ENCODE measurements around the gene USPL1.

Gene USPL1

GRCh38 chr13:30665638-30666037, 47.9 kb downstream of the USPL1 start:
- Histone ChIP-seq H3K27ac (ENCODE audit: low read length) (no peak overlapping the region), H3K4me1 (ENCODE audit: control insufficient read depth, low read depth, low read length) (no peaks in the 10 kb centered on the region), H3K9me3 (ENCODE audit: control insufficient read depth, low read depth, low read length) (no peaks in the 10 kb centered on the region), H3K4me3 (ENCODE audit: low read length) (no peak overlapping the region), H3K9ac (ENCODE audit: low read length) (no peak overlapping the region), H3K27me3 (ENCODE audit: control insufficient read depth, insufficient read depth, low read length) (no peaks in the 10 kb centered on the region), H3K36me3 (ENCODE audit: control insufficient read depth, low read depth, low read length) (no peaks in the 10 kb centered on the region)

DNA sequence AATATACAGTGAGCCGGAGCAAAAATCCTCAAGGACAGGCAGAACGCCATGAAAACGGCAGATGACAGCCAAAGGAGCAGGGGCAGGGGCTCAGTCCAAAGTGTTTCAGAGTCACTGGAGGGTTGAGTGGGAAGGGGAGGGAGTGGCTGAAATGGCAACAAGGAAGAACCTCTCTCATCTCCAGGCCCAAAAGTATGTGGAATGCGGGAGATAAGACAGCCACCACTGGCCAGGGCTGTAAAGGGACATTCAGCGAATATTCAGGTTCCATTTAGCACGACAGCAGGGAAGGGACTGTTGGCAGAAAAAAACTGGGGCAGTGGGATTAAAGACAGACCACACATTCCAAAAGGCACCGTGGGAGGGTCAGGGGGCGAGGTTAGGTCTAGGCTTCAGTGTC, 48.4 kb downstream of the USPL1 start:
- no peak overlapping the region for H3K27ac ChIP-seq (ENCODE audit: low read length)
- no peaks in the 10 kb centered on the region for H3K27me3 ChIP-seq (ENCODE audit: control insufficient read depth, insufficient read depth, low read length)
- H3K9me3 ChIP-seq (ENCODE audit: control insufficient read depth, low read depth, low read length), result no peaks in the 10 kb centered on the region
- no peak overlapping the region for H3K4me3 ChIP-seq (ENCODE audit: low read length)
- no peak overlapping the region for H3K9ac ChIP-seq (ENCODE audit: low read length)
- no peaks in the 10 kb centered on the region for H3K4me1 ChIP-seq (ENCODE audit: control insufficient read depth, low read depth, low read length)
- no peaks in the 10 kb centered on the region for H3K36me3 ChIP-seq (ENCODE audit: control insufficient read depth, low read depth, low read length)

DNA sequence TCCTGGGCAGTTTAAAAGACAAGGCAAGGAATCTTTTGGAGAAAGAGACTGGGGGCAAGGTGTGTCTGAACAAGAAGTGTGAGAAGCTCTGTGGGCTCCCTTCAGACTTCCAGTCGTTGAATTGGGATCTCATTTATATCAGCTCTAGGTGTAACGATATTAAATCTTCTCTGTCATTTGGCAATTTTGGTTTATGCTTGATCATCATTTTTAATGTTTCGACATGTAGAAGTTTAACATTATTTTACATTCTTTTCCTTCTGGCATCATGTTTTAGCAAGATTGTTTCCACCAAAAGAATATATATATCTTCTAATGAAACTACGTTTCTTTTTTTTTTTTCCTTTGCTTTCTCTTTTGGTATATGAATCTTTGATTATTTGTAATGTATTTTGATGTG, 49.3 kb downstream of the USPL1 start:
- Histone ChIP-seq H3K4me3 (ENCODE audit: low read length) (no peak overlapping the region), H3K27ac (ENCODE audit: low read length) (no peak overlapping the region), H3K4me1 (ENCODE audit: control insufficient read depth, low read depth, low read length) (no peaks in the 10 kb centered on the region), H3K9me3 (ENCODE audit: control insufficient read depth, low read depth, low read length) (no peaks in the 10 kb centered on the region), H3K36me3 (ENCODE audit: control insufficient read depth, low read depth, low read length) (no peaks in the 10 kb centered on the region), H3K9ac (ENCODE audit: low read length) (no peak overlapping the region), H3K27me3 (ENCODE audit: control insufficient read depth, insufficient read depth, low read length) (no peaks in the 10 kb centered on the region)

GRCh38 chr13:30668312-30668711, 50.6 kb downstream of the USPL1 start:
- Histone ChIP-seq H3K36me3 (ENCODE audit: control insufficient read depth, low read depth, low read length) (no peaks in the 10 kb centered on the region), H3K9ac (ENCODE audit: low read length) (no peak overlapping the region), H3K9me3 (ENCODE audit: control insufficient read depth, low read depth, low read length) (no peaks in the 10 kb centered on the region), H3K27me3 (ENCODE audit: control insufficient read depth, insufficient read depth, low read length) (no peaks in the 10 kb centered on the region), H3K4me1 (ENCODE audit: control insufficient read depth, low read depth, low read length) (peaks cover 2% of the 10 kb centered on the region), H3K4me3 (ENCODE audit: low read length) (no peak overlapping the region), H3K27ac (ENCODE audit: low read length) (no peak overlapping the region)

GRCh38 chr13:30671271-30671815, 53.6 kb downstream of the USPL1 start:
- Histone ChIP-seq H3K27me3 (ENCODE audit: control insufficient read depth, insufficient read depth, low read length) (peaks cover 11% of the 10 kb centered on the region), H3K4me3 (ENCODE audit: low read length) (no peak overlapping the region), H3K27ac (ENCODE audit: low read length) (no peak overlapping the region), H3K9me3 (ENCODE audit: control insufficient read depth, low read depth, low read length) (no peaks in the 10 kb centered on the region), H3K36me3 (ENCODE audit: control insufficient read depth, low read depth, low read length) (no peaks in the 10 kb centered on the region), H3K9ac (ENCODE audit: low read length) (no peak overlapping the region), H3K4me1 (ENCODE audit: control insufficient read depth, low read depth, low read length) (peaks cover 4% of the 10 kb centered on the region)

DNA sequence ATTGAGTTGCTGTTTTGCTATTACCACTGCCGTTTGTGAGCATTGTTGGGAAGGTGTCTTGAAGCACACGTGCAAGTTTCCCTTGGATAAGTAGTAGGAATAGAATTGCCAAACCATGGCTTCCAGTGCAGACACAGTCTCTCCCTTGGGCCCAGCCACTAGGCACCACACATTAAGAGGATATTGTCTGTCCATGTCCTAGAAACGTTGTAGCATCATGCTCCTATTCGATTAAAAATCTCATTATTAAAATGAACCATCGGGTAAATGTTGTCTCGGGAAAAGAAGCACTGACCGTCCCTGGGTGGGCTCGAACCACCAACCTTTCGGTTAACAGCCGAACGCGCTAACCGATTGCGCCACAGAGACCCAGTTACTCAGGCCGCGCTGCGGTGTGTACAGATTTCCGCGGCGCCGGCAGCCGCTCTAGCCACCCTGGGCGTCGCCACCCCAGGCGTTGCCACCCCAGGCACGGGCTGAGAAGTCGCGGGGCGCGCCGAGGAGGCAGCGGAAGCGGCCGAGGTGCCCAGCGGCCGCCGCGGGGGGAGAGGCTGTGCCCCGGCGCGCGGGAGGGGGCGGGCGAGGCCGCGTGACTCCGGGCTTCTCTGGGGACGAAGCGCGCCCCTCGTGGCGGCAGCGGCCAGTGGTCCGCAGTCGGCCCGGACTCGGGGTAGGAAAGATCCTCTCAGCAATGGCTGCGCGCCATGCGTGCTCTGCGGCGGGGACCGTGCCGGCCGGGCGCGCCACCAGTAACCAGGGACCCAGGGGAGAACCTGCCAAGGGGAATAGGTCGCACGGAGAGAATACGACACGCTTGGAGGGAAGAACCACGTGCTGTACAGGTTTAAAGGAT, 56.2 kb downstream of the USPL1 start:
- no peaks in the 10 kb centered on the region for H3K36me3 ChIP-seq (ENCODE audit: control insufficient read depth, low read depth, low read length)
- H3K4me1 ChIP-seq (ENCODE audit: control insufficient read depth, low read depth, low read length), result peaks cover 4% of the 10 kb centered on the region
- peaks cover 11% of the 10 kb centered on the region for H3K27me3 ChIP-seq (ENCODE audit: control insufficient read depth, insufficient read depth, low read length)
- no peak overlapping the region for H3K27ac ChIP-seq (ENCODE audit: low read length)
- peak overlapping the region; percentile 67 for H3K4me3 ChIP-seq (ENCODE audit: low read length)
- no peaks in the 10 kb centered on the region for H3K9me3 ChIP-seq (ENCODE audit: control insufficient read depth, low read depth, low read length)
- H3K9ac ChIP-seq (ENCODE audit: low read length), result peak overlapping the region; percentile 59

DNA sequence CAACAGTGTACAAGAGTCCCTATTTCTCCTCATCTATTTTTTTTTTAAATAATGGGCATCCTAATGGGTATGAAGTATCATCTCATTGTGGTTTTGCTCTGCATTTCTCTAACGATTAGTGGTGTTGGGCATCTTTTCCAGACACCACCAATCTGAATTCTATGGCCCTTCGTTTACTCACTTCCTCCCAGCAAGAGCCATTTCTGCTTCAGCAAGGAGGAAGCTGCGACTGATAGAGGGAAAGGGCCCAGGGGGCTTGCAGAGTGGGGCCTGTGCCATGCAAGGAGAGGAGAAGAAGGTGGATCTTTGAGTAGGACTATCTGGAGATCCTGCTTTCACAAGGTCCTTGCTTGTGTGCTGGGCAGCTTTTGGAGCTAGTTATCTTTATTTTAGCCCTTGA, 58.0 kb downstream of the USPL1 start:
- H3K4me3 ChIP-seq (ENCODE audit: low read length), result no peak overlapping the region
- H3K9ac ChIP-seq (ENCODE audit: low read length), result no peak overlapping the region
- no peaks in the 10 kb centered on the region for H3K36me3 ChIP-seq (ENCODE audit: control insufficient read depth, low read depth, low read length)
- H3K27me3 ChIP-seq (ENCODE audit: control insufficient read depth, insufficient read depth, low read length), result peaks cover 11% of the 10 kb centered on the region
- H3K4me1 ChIP-seq (ENCODE audit: control insufficient read depth, low read depth, low read length), result peaks cover 4% of the 10 kb centered on the region
- H3K9me3 ChIP-seq (ENCODE audit: control insufficient read depth, low read depth, low read length), result no peaks in the 10 kb centered on the region
- no peak overlapping the region for H3K27ac ChIP-seq (ENCODE audit: low read length)

GRCh38 chr13:30676672-30677071, 59.0 kb downstream of the USPL1 start:
- Histone ChIP-seq H3K9me3 (ENCODE audit: control insufficient read depth, low read depth, low read length) (no peaks in the 10 kb centered on the region), H3K27me3 (ENCODE audit: control insufficient read depth, insufficient read depth, low read length) (peaks cover 11% of the 10 kb centered on the region), H3K4me1 (ENCODE audit: control insufficient read depth, low read depth, low read length) (peaks cover 4% of the 10 kb centered on the region), H3K4me3 (ENCODE audit: low read length) (no peak overlapping the region), H3K9ac (ENCODE audit: low read length) (no peak overlapping the region), H3K27ac (ENCODE audit: low read length) (no peak overlapping the region), H3K36me3 (ENCODE audit: control insufficient read depth, low read depth, low read length) (no peaks in the 10 kb centered on the region)

DNA sequence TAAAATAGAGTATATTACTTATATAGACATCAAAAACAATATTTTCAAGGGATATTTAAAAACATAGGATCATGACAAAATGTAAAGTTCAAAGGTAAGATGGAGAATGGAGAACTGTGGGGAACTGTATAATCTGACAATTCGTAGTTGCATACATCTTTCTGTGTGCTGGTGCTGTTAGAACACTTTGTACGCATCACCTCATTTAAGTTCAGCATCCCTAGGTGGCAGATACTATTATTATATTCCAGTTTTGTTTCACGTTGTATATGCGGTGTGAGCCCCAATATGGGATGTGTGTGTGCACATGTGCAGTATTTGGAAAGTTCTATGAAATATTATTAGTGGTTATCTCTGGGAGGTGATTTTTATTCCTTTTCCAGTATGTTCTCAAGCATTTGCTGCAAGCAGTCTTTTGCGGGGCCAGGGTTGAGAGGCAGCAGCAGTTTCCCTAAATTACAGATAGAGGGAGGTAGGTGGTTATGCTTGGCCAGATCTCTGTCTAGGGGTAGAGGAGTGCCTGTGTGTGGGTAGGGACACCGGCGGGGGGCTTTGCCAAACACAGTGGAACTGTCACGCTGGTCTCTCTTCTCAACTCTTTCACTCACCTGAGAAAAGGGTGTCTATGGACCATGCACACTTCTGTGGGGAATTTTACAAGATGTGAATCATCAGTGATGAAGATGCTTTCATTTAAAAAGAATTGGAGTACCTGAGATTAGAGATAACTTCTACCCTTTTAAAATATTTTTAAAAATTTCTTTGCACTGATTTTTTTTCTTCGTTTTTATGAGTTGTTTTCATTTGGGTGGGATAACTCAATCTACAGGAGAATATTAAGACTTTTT, 62.0 kb downstream of the USPL1 start:
- H3K9me3 ChIP-seq (ENCODE audit: control insufficient read depth, low read depth, low read length), result no peaks in the 10 kb centered on the region
- H3K27me3 ChIP-seq (ENCODE audit: control insufficient read depth, insufficient read depth, low read length), result peaks cover 6% of the 10 kb centered on the region
- H3K4me3 ChIP-seq (ENCODE audit: low read length), result no peak overlapping the region
- no peak overlapping the region for H3K9ac ChIP-seq (ENCODE audit: low read length)
- H3K36me3 ChIP-seq (ENCODE audit: control insufficient read depth, low read depth, low read length), result no peaks in the 10 kb centered on the region
- no peaks in the 10 kb centered on the region for H3K4me1 ChIP-seq (ENCODE audit: control insufficient read depth, low read depth, low read length)
- H3K27ac ChIP-seq (ENCODE audit: low read length), result no peak overlapping the region

- Histone ChIP-seq H3K27ac (ENCODE audit: low read length) (no peak overlapping the region), H3K27me3 (ENCODE audit: control insufficient read depth, insufficient read depth, low read length) (no peaks in the 10 kb centered on the region), H3K4me3 (ENCODE audit: low read length) (no peak overlapping the region), H3K9ac (ENCODE audit: low read length) (no peak overlapping the region), H3K36me3 (ENCODE audit: control insufficient read depth, low read depth, low read length) (no peaks in the 10 kb centered on the region), H3K4me1 (ENCODE audit: control insufficient read depth, low read depth, low read length) (no peaks in the 10 kb centered on the region), H3K9me3 (ENCODE audit: control insufficient read depth, low read depth, low read length) (no peaks in the 10 kb centered on the region)
Measured at GRCh38 chr13:30681843-30682242, 64.1 kb downstream of the USPL1 start.

DNA sequence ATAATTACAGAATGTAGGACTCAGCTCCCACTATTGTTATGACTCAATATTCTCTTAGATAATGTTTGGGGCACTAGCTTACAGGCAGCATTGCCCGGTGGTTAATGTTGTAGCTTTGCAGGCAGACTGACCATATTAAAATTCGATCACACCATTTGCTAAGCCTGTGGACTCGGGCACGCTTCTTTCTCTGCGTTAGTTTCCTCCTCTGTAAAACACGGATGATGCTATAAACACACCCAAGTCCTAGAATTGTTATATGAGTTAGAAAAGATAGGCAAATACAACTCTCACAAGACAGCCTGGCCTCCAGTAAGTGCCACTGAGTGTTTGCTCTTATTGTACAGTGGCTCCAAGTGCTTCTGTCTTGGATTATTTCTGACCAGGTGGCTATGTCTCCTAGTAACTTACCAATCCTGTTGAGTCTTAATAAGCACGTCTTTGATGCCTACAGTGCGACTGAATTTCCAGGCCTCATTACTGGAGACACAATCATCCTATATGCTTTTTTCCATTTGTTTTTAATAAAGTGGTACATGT, 67.7 kb downstream of the USPL1 start:
- Histone ChIP-seq H3K27me3 (ENCODE audit: control insufficient read depth, insufficient read depth, low read length) (no peaks in the 10 kb centered on the region), H3K9ac (ENCODE audit: low read length) (no peak overlapping the region), H3K4me3 (ENCODE audit: low read length) (no peak overlapping the region), H3K36me3 (ENCODE audit: control insufficient read depth, low read depth, low read length) (no peaks in the 10 kb centered on the region), H3K4me1 (ENCODE audit: control insufficient read depth, low read depth, low read length) (no peaks in the 10 kb centered on the region), H3K9me3 (ENCODE audit: control insufficient read depth, low read depth, low read length) (no peaks in the 10 kb centered on the region), H3K27ac (ENCODE audit: low read length) (no peak overlapping the region)

Data from iPS-18a (cell line).